ENCODE measurements around the gene CDC42EP1.

DNA sequence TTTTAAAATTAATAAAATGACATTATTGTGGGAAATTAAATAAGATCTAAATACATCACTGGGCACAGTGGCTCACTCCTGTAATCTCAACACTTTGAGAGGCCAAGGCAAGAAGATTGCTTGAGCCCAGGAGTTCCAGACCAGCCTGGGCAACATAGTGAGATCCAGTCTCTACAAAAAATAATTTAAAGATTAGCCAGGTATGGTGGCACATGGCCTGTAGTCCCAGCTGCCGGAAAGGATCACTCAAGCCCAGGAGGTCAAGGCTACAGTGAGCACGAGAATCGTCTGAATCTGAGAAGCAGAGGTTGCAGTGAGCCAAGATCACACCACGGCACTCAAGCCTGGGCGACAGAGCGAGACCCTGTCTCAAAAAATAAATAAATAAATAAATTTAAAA lies 25.1 kb upstream of the CDC42EP1 start:
- TF ChIP-seq EZH2 (IDR thresholded peaks at IDR 0.05; ENCODE audit: borderline replicate concordance, low read length) = no peak
- TF ChIP-seq, protein P1, sequence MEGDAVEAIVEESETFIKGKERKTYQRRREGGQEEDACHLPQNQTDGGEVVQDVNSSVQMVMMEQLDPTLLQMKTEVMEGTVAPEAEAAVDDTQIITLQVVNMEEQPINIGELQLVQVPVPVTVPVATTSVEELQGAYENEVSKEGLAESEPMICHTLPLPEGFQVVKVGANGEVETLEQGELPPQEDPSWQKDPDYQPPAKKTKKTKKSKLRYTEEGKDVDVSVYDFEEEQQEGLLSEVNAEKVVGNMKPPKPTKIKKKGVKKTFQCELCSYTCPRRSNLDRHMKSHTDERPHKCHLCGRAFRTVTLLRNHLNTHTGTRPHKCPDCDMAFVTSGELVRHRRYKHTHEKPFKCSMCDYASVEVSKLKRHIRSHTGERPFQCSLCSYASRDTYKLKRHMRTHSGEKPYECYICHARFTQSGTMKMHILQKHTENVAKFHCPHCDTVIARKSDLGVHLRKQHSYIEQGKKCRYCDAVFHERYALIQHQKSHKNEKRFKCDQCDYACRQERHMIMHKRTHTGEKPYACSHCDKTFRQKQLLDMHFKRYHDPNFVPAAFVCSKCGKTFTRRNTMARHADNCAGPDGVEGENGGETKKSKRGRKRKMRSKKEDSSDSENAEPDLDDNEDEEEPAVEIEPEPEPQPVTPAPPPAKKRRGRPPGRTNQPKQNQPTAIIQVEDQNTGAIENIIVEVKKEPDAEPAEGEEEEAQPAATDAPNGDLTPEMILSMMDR (IDR thresholded peaks at IDR 0.05; ENCODE audit: low read length) = no peak
